Endodermal cell (in vitro differentiated cells): Measurements from ENCODE around the gene BHLHE40. TPM values are rescaled to one million over a fixed set of nuclear protein-coding genes. Genes with fewer than 3 reads are reported as not detected.

Source experiments
- DNase-seq: peaks from one replicate; pipeline ENCODE4 v3.0.0-alpha.2; 2017
- H3K27ac ChIP-seq: 2 replicates; pipeline ENCODE4 v1.5.1; 2013; ENCODE audit warnings: mild to moderate bottlenecking, low read depth, low read length, moderate library complexity
- H3K27me3 ChIP-seq: 2 replicates; pipeline ENCODE4 v1.6.1; 2013; ENCODE audit warnings: mild to moderate bottlenecking, low read length, moderate library complexity; ENCODE audit not compliant: insufficient read depth, control insufficient read depth, poor library complexity, severe bottlenecking
- H3K36me3 ChIP-seq: 2 replicates; pipeline ENCODE4 v1.7.0; 2013; ENCODE audit warnings: mild to moderate bottlenecking, low read length, moderate library complexity; ENCODE audit not compliant: control insufficient read depth, insufficient read depth
- H3K4me1 ChIP-seq: one replicate; pipeline ENCODE4 v1.7.0; 2013; ENCODE audit warnings: low read length; ENCODE audit not compliant: control insufficient read depth, insufficient read depth
- H3K4me3 ChIP-seq: 2 replicates; pipeline ENCODE4 v1.5.1; 2013; ENCODE audit warnings: mild to moderate bottlenecking, low read length, moderate library complexity
- H3K9ac ChIP-seq: 2 replicates; pipeline ENCODE4 v1.6.1; 2013; ENCODE audit warnings: mild to moderate bottlenecking, low read length, moderate library complexity; ENCODE audit not compliant: poor library complexity, severe bottlenecking; ENCODE audit errors: extremely low read depth
- H3K9me3 ChIP-seq: 2 replicates; pipeline ENCODE4 v1.6.1; 2013; ENCODE audit warnings: mild to moderate bottlenecking, low read length, moderate library complexity; ENCODE audit not compliant: control insufficient read depth
- H3K27ac Mint-ChIP-seq: 2 replicates; pipeline ENCODE4 v1.8.0; 2020; ENCODE audit warnings: mixed read lengths
- H3K27me3 Mint-ChIP-seq: 2 replicates; pipeline ENCODE4 v1.8.0; 2021; ENCODE audit warnings: mild to moderate bottlenecking, mixed read lengths; ENCODE audit not compliant: insufficient read depth
- H3K36me3 Mint-ChIP-seq: 2 replicates; pipeline ENCODE4 v1.8.0; 2020; ENCODE audit warnings: low read depth, mixed read lengths
- H3K4me1 Mint-ChIP-seq: 2 replicates; pipeline ENCODE4 v1.8.0; 2020; ENCODE audit warnings: mixed read lengths
- H3K4me3 Mint-ChIP-seq: 2 replicates; pipeline ENCODE4 v1.8.0; 2020; ENCODE audit warnings: mild to moderate bottlenecking, moderate library complexity, mixed read lengths
- H3K9me3 Mint-ChIP-seq: 2 replicates; pipeline ENCODE4 v1.8.0; 2020; ENCODE audit warnings: mild to moderate bottlenecking, mixed read lengths
- WGBS, 2 experiments: methylation state at CpG; one replicate each; pipeline versions ENCODE4 v1.1.5 to v1.1.7; 2013; ENCODE audit warnings: missing lambda C conversion rate in 2 of 2, mixed read lengths in 1 of 2; ENCODE audit not compliant: insufficient coverage in 1 of 2, insufficient read length in 1 of 2; 5-methylcytosine and 5-hydroxymethylcytosine counted together
- total RNA-seq, 2 donors: library from RNA; stranded (reverse); fragmentation: NEBNext Ultra II Directional in 1 of 2; extraction: Animal tissue kit (Norgen Biotek cat#: 25700) in 1 of 2; gene quantifications; 2 replicates in 1 of 2; 3 replicates in 1 of 2; pipeline ENCODE4 v1.2.1, GENCODE V29; 2021
- TF ChIP-seq, protein P1 (sequence below): fragments of 200-600 bp; sonication (generic); conservative IDR thresholded peaks from 2 replicates; pipeline ENCODE4 v1.5.0; 2021; ENCODE audit warnings: antibody characterized with exemption, mild to moderate bottlenecking

BHLHE40 gene
- total RNA-seq, 2 donors from 2014 or later, result 2.6 to 2.9 TPM

DNA sequence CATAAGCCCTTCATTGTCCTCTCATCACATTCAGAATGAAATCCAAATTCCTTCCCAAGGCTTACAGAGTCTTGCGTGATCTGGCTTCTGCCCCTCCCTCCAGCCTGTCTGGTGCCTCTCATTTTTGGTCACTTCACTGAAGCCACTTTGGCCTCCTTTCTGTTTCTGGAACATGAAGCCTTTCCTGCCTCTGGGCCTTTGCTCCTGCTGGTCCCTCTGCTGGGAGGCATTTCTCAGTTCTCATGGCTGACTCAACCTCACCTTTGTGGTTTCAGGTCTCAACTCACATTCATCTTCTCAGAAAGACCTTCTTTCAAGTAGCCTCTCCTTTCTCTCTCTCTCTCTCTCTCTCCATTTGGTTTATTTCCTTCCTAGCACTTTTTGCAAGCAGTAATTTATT is 43.9 kb upstream of the BHLHE40 start:
- Mint-ChIP-seq H3K27ac (no peak overlapping the region), H3K36me3 (no peaks in the 10 kb centered on the region), H3K4me3 (no peak overlapping the region), H3K4me1 (no peaks in the 10 kb centered on the region), H3K9me3 (no peaks in the 10 kb centered on the region), H3K27me3 (no peaks in the 10 kb centered on the region)
- TF ChIP-seq, protein P1, sequence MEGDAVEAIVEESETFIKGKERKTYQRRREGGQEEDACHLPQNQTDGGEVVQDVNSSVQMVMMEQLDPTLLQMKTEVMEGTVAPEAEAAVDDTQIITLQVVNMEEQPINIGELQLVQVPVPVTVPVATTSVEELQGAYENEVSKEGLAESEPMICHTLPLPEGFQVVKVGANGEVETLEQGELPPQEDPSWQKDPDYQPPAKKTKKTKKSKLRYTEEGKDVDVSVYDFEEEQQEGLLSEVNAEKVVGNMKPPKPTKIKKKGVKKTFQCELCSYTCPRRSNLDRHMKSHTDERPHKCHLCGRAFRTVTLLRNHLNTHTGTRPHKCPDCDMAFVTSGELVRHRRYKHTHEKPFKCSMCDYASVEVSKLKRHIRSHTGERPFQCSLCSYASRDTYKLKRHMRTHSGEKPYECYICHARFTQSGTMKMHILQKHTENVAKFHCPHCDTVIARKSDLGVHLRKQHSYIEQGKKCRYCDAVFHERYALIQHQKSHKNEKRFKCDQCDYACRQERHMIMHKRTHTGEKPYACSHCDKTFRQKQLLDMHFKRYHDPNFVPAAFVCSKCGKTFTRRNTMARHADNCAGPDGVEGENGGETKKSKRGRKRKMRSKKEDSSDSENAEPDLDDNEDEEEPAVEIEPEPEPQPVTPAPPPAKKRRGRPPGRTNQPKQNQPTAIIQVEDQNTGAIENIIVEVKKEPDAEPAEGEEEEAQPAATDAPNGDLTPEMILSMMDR, result no peak
- DNase-seq, result no peak
- H3K4me3 ChIP-seq, result no peak overlapping the region
- H3K27ac ChIP-seq, result no peak overlapping the region
- WGBS, 2 experiments, result 88 to 98% methylated on average over 1 of the region's 1 CpG
- no peaks in the 10 kb centered on the region for H3K36me3 ChIP-seq
- no peaks in the 10 kb centered on the region for H3K4me1 ChIP-seq
- no peaks in the 10 kb centered on the region for H3K27me3 ChIP-seq
- H3K9me3 ChIP-seq, result no peaks in the 10 kb centered on the region
- no peak overlapping the region for H3K9ac ChIP-seq

DNA sequence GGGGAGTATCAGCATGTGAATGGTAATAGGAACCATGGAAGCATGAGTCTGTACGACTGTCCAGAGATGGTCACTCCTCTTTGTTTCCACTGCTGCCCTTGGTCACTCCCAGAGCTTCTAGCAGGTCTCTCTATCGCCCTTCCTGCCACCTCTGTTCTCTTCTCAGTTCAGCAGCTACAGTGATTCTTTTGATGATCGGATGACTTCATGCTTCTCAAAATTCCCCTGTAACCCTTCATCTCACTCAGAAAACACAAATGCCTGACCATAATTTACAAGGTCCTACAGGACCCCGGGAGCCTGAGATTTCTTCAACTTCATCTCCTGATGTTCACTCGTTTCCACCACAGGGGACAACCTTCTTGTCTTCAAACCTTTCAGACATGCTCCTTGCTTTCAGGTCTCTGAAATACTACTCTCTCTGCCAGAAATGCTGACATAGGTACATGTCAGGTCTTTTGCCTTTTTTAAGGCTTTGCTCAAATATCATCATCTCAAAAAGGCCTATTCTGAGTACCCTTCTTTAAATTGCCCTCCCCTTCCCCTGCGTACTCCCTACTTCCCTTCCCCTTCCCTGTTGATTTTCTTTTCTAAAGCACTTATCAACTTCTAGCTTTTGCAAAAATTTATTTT is 42.1 kb upstream of the BHLHE40 start:
- H3K9ac ChIP-seq, result no peak overlapping the region
- H3K9me3 Mint-ChIP-seq, result no peaks in the 10 kb centered on the region
- WGBS, 2 experiments, result 92 to 95% methylated on average over 5 to 6 of the region's 6 CpGs

DNA sequence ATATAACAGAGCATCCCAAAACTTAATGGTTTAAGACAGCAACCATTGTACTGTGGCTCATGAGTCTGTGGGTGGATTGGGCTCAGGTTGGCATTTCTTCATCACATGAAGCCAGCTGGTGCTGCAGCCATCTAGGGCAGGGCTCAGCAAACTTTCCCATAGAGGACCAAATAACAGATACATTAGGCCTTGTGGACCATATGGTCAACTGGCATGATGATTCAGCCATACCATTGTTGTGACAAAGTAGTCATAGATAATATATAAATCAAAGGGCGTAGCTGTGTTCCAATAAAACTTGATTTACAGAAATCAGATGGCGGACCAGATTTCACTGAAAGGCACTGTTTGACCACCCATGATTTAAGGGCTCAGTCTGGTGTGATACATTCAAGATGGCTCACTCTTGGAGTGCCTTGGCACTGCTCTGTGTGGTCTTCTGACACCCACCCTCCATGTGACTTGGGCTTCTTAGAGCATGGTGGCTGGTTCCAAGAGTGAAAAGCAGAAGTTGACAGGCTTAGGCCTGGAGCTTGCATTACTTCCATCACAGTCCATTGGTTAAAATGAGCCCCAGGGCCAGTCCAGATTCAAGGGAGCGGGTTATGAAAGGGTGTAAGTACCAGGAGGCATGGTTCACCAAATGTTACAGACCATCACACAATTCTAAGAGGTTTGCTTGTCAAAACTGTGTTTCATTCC is 40.8 kb upstream of the BHLHE40 start:
- Mint-ChIP-seq H3K27ac (no peak overlapping the region), H3K4me1 (no peaks in the 10 kb centered on the region), H3K9me3 (no peaks in the 10 kb centered on the region), H3K36me3 (no peaks in the 10 kb centered on the region), H3K4me3 (no peak overlapping the region), H3K27me3 (no peaks in the 10 kb centered on the region)
- WGBS, 2 experiments, result 74 to 79% methylated on average over 3 of the region's 3 CpGs
- no peak overlapping the region for H3K4me3 ChIP-seq
- H3K27ac ChIP-seq, result no peak overlapping the region
- H3K27me3 ChIP-seq, result no peaks in the 10 kb centered on the region
- no peak overlapping the region for H3K9ac ChIP-seq
- no peaks in the 10 kb centered on the region for H3K36me3 ChIP-seq
- no peaks in the 10 kb centered on the region for H3K4me1 ChIP-seq
- TF ChIP-seq, protein P1, result no peak
- no peaks in the 10 kb centered on the region for H3K9me3 ChIP-seq
- DNase-seq, result no peak

More for the DNA sequence above, 42.1 kb upstream of the BHLHE40 start:
- no peak overlapping the region for H3K4me3 Mint-ChIP-seq
- DNase-seq, result no peak
- H3K36me3 ChIP-seq, result no peaks in the 10 kb centered on the region
- no peak overlapping the region for H3K27ac Mint-ChIP-seq
- H3K36me3 Mint-ChIP-seq, result no peaks in the 10 kb centered on the region
- TF ChIP-seq, protein P1, result no peak
- no peak overlapping the region for H3K27ac ChIP-seq
- no peaks in the 10 kb centered on the region for H3K4me1 Mint-ChIP-seq
- no peaks in the 10 kb centered on the region for H3K9me3 ChIP-seq
- no peaks in the 10 kb centered on the region for H3K27me3 ChIP-seq
- H3K4me3 ChIP-seq, result no peak overlapping the region
- H3K27me3 Mint-ChIP-seq, result no peaks in the 10 kb centered on the region
- H3K4me1 ChIP-seq, result no peaks in the 10 kb centered on the region
